Hypothalamus (tissue), 51 donors: Measurements from ENCODE around the gene UNC119B.

Source experiments
- DNase-seq, 51 donors: peaks; one replicate each; lab custom pipeline; 2025; lab: John Stamatoyannopoulos, UW

The UNC119B gene

GRCh38 chr12:120738252-120739030 is 28.2 kb downstream of the UNC119B start:
- DNase-seq, result no peak

GRCh38 chr12:120739031-120739762 is 28.9 kb downstream of the UNC119B start:
- no peak for DNase-seq

GRCh38 chr12:120739821-120740613 is 29.8 kb downstream of the UNC119B start:
- DNase-seq, result no peak

- no peak for DNase-seq
These were observed 30.6 kb downstream of the UNC119B start for GRCh38 chr12:120740871-120741270.

- no peak for DNase-seq
These were observed 31.5 kb downstream of the UNC119B start for GRCh38 chr12:120741476-120742421.

GRCh38 chr12:120744922-120745493 is 34.8 kb downstream of the UNC119B start:
- no peak for DNase-seq

GRCh38 chr12:120748242-120748641 is 38.0 kb downstream of the UNC119B start:
- no peak for DNase-seq

GRCh38 chr12:120749256-120749655 is 39.0 kb downstream of the UNC119B start:
- no peak for DNase-seq

GRCh38 chr12:120750806-120751205 is 40.5 kb downstream of the UNC119B start:
- no peak for DNase-seq

- DNase-seq, result no peak
These were observed 41.1 kb downstream of the UNC119B start for GRCh38 chr12:120751389-120751788.

- DNase-seq, result no peak
These were observed 44.5 kb downstream of the UNC119B start for GRCh38 chr12:120754792-120755191.

- no peak for DNase-seq
These were observed 45.0 kb downstream of the UNC119B start for GRCh38 chr12:120755269-120755668.

- DNase-seq, result no peak
These were observed 47.0 kb downstream of the UNC119B start for GRCh38 chr12:120757226-120757742.

GRCh38 chr12:120757949-120758348 is 47.7 kb downstream of the UNC119B start:
- no peak for DNase-seq

- DNase-seq, result no peak
These were observed 48.7 kb downstream of the UNC119B start for GRCh38 chr12:120758798-120759590.

- DNase-seq, result no peak
These were observed 49.5 kb downstream of the UNC119B start for GRCh38 chr12:120759591-120760348.

- no peak for DNase-seq
These were observed 50.3 kb downstream of the UNC119B start for GRCh38 chr12:120760349-120761254.
